ENCODE measurements around the gene CD164. TPM values are rescaled to one million over a fixed set of nuclear protein-coding genes. Genes with fewer than 3 reads are reported as not detected.

CD164 gene
- polyA plus RNA-seq, result 558 TPM
- long read RNA-seq, donor 1, full-length matches to known transcripts, result 147 of 153 reads
- long read RNA-seq, donor 1, partial matches to known transcripts, result 6 of 153 reads
- long read RNA-seq, donor 1, other reads (novel, unspliced or antisense), result 0 of 153 reads
- long read RNA-seq, donor 2, full-length matches to known transcripts, result 303 of 321 reads
- long read RNA-seq, donor 2, partial matches to known transcripts, result 18 of 321 reads
- long read RNA-seq, donor 2, other reads (novel, unspliced or antisense), result 0 of 321 reads
- long read RNA-seq, donor 3, full-length matches to known transcripts, result 391 of 406 reads
- long read RNA-seq, donor 3, partial matches to known transcripts, result 15 of 406 reads
- long read RNA-seq, donor 3, other reads (novel, unspliced or antisense), result 0 of 406 reads
- long read RNA-seq, donor 4, full-length matches to known transcripts, result 40 of 40 reads
- long read RNA-seq, donor 4, partial matches to known transcripts, result 0 of 40 reads
- long read RNA-seq, donor 4, other reads (novel, unspliced or antisense), result 0 of 40 reads
- long read RNA-seq, donor 5, transcript CD164-209 (4 exons, 590 nt), result minor isoform, 9 of 240 reads
- long read RNA-seq, donor 5, transcript CD164-203 (5 exons, 2,936 nt), result minor isoform, 6 of 240 reads
- long read RNA-seq, donor 5, transcript CD164-202 (6 exons, 3,365 nt), result major isoform, 140 of 240 reads
- long read RNA-seq, donor 5, partial matches to known transcripts, result 80 of 240 reads
- long read RNA-seq, donor 5, other reads (novel, unspliced or antisense), result 0 of 240 reads
- long read RNA-seq, donor 6, full-length matches to known transcripts, result 261 of 266 reads
- long read RNA-seq, donor 6, partial matches to known transcripts, result 5 of 266 reads
- long read RNA-seq, donor 6, other reads (novel, unspliced or antisense), result 0 of 266 reads
- long read RNA-seq, donor 7, full-length matches to known transcripts, result 114 of 121 reads
- long read RNA-seq, donor 7, partial matches to known transcripts, result 7 of 121 reads
- long read RNA-seq, donor 7, other reads (novel, unspliced or antisense), result 0 of 121 reads
- long read RNA-seq, donor 8, full-length matches to known transcripts, result 348 of 379 reads
- long read RNA-seq, donor 8, partial matches to known transcripts, result 31 of 379 reads
- long read RNA-seq, donor 8, other reads (novel, unspliced or antisense), result 0 of 379 reads
- long read RNA-seq, donor 9, full-length matches to known transcripts, result 259 of 259 reads
- long read RNA-seq, donor 9, partial matches to known transcripts, result 0 of 259 reads
- long read RNA-seq, donor 9, other reads (novel, unspliced or antisense), result 0 of 259 reads
- long read RNA-seq, donor 10, full-length matches to known transcripts, result 297 of 297 reads
- long read RNA-seq, donor 10, partial matches to known transcripts, result 0 of 297 reads
- long read RNA-seq, donor 10, other reads (novel, unspliced or antisense), result 0 of 297 reads
- long read RNA-seq, donor 11, full-length matches to known transcripts, result 206 of 215 reads
- long read RNA-seq, donor 11, partial matches to known transcripts, result 9 of 215 reads
- long read RNA-seq, donor 11, other reads (novel, unspliced or antisense), result 0 of 215 reads

- peak within 1 kb of the TSS; percentile 92 for H3K4me3 ChIP-seq (ENCODE audit: low read length)
- WGBS (ENCODE audit: insufficient coverage, low lambda C conversion rate), result no CpG with 5 or more reads among the region's 93 CpGs
- H3K27me3 ChIP-seq (ENCODE audit: control insufficient read depth, insufficient read depth, low read length), result no peaks in the 10 kb centered on the region
- peaks cover 18% of the 10 kb centered on the region for H3K36me3 ChIP-seq (ENCODE audit: control insufficient read depth, insufficient read depth, low read length)
- peak within 1 kb of the TSS; percentile 99 for H3K27ac ChIP-seq (ENCODE audit: low read length)
- H3K4me1 ChIP-seq (ENCODE audit: control insufficient read depth, insufficient read depth, low read length), result peaks cover 17% of the 10 kb centered on the region
- H3K9me3 ChIP-seq (ENCODE audit: control insufficient read depth, low read depth, low read length), result no peaks in the 10 kb centered on the region
- DNase-seq, result peak; percentile 94 to 97
Measured at GRCh38 chr6:109381747-109382575, at the start of gene CD164. Gene CD164 (minus strand): TSS chr6:109382467. CDS start chr6:109382378, 89 bp downstream.

- DNase-seq, result no peak
- Histone ChIP-seq H3K27ac (ENCODE audit: low read length) (no peak overlapping the region), H3K4me3 (ENCODE audit: low read length) (no peak overlapping the region), H3K36me3 (ENCODE audit: control insufficient read depth, insufficient read depth, low read length) (no peaks in the 10 kb centered on the region), H3K4me1 (ENCODE audit: control insufficient read depth, insufficient read depth, low read length) (no peaks in the 10 kb centered on the region), H3K27me3 (ENCODE audit: control insufficient read depth, insufficient read depth, low read length) (no peaks in the 10 kb centered on the region), H3K9me3 (ENCODE audit: control insufficient read depth, low read depth, low read length) (no peaks in the 10 kb centered on the region)
- WGBS (ENCODE audit: insufficient coverage, low lambda C conversion rate), result no CpG with 5 or more reads among the region's 3 CpGs
Measured at GRCh38 chr6:109429496-109429895, 47.2 kb upstream of the CD164 start.

- Histone ChIP-seq H3K27me3 (ENCODE audit: control insufficient read depth, insufficient read depth, low read length) (no peaks in the 10 kb centered on the region), H3K4me3 (ENCODE audit: low read length) (no peak overlapping the region), H3K9me3 (ENCODE audit: control insufficient read depth, low read depth, low read length) (no peaks in the 10 kb centered on the region), H3K27ac (ENCODE audit: low read length) (no peak overlapping the region), H3K4me1 (ENCODE audit: control insufficient read depth, insufficient read depth, low read length) (no peaks in the 10 kb centered on the region), H3K36me3 (ENCODE audit: control insufficient read depth, insufficient read depth, low read length) (no peaks in the 10 kb centered on the region)
- no peak for DNase-seq
- 77% methylated on average over 3 of the region's 7 CpGs for WGBS (ENCODE audit: insufficient coverage, low lambda C conversion rate)
Measured at GRCh38 chr6:109428889-109429477, 46.7 kb upstream of the CD164 start.

- no peak for DNase-seq
- H3K27me3 ChIP-seq (ENCODE audit: control insufficient read depth, insufficient read depth, low read length), result no peaks in the 10 kb centered on the region
- H3K9me3 ChIP-seq (ENCODE audit: control insufficient read depth, low read depth, low read length), result no peaks in the 10 kb centered on the region
- H3K36me3 ChIP-seq (ENCODE audit: control insufficient read depth, insufficient read depth, low read length), result no peaks in the 10 kb centered on the region
- H3K4me1 ChIP-seq (ENCODE audit: control insufficient read depth, insufficient read depth, low read length), result no peaks in the 10 kb centered on the region
- no peak overlapping the region for H3K4me3 ChIP-seq (ENCODE audit: low read length)
- H3K27ac ChIP-seq (ENCODE audit: low read length), result no peak overlapping the region
- no CpG with 5 or more reads among the region's 2 CpGs for WGBS (ENCODE audit: insufficient coverage, low lambda C conversion rate)
Measured at GRCh38 chr6:109424946-109425345, 42.7 kb upstream of the CD164 start.

GRCh38 chr6:109421184-109421583, 38.9 kb upstream of the CD164 start:
- Histone ChIP-seq H3K4me3 (ENCODE audit: low read length) (no peak overlapping the region), H3K36me3 (ENCODE audit: control insufficient read depth, insufficient read depth, low read length) (no peaks in the 10 kb centered on the region), H3K27me3 (ENCODE audit: control insufficient read depth, insufficient read depth, low read length) (no peaks in the 10 kb centered on the region), H3K4me1 (ENCODE audit: control insufficient read depth, insufficient read depth, low read length) (no peaks in the 10 kb centered on the region), H3K27ac (ENCODE audit: low read length) (no peak overlapping the region), H3K9me3 (ENCODE audit: control insufficient read depth, low read depth, low read length) (no peaks in the 10 kb centered on the region)
- no peak for DNase-seq
- no CpG with 5 or more reads among the region's 1 CpG for WGBS (ENCODE audit: insufficient coverage, low lambda C conversion rate)

GRCh38 chr6:109420751-109421150, 38.5 kb upstream of the CD164 start:
- no peaks in the 10 kb centered on the region for H3K27me3 ChIP-seq (ENCODE audit: control insufficient read depth, insufficient read depth, low read length)

GRCh38 chr6:109417646-109418045, 35.4 kb upstream of the CD164 start:
- Histone ChIP-seq H3K4me3 (ENCODE audit: low read length) (no peak overlapping the region), H3K4me1 (ENCODE audit: control insufficient read depth, insufficient read depth, low read length) (no peaks in the 10 kb centered on the region), H3K27me3 (ENCODE audit: control insufficient read depth, insufficient read depth, low read length) (no peaks in the 10 kb centered on the region), H3K36me3 (ENCODE audit: control insufficient read depth, insufficient read depth, low read length) (no peaks in the 10 kb centered on the region), H3K27ac (ENCODE audit: low read length) (no peak overlapping the region), H3K9me3 (ENCODE audit: control insufficient read depth, low read depth, low read length) (no peaks in the 10 kb centered on the region)
- 83% methylated on average over 3 of the region's 4 CpGs for WGBS (ENCODE audit: insufficient coverage, low lambda C conversion rate)
- DNase-seq, result no peak

More at GRCh38 chr6:109420751-109421150, 38.5 kb upstream of the CD164 start:
- H3K4me3 ChIP-seq (ENCODE audit: low read length), result no peak overlapping the region
- WGBS (ENCODE audit: insufficient coverage, low lambda C conversion rate), result no CpG with 5 or more reads among the region's 1 CpG
- H3K9me3 ChIP-seq (ENCODE audit: control insufficient read depth, low read depth, low read length), result no peaks in the 10 kb centered on the region
- DNase-seq, result no peak
- no peak overlapping the region for H3K27ac ChIP-seq (ENCODE audit: low read length)
- no peaks in the 10 kb centered on the region for H3K36me3 ChIP-seq (ENCODE audit: control insufficient read depth, insufficient read depth, low read length)
- H3K4me1 ChIP-seq (ENCODE audit: control insufficient read depth, insufficient read depth, low read length), result no peaks in the 10 kb centered on the region

GRCh38 chr6:109411034-109411433, 28.8 kb upstream of the CD164 start:
- no peaks in the 10 kb centered on the region for H3K36me3 ChIP-seq (ENCODE audit: control insufficient read depth, insufficient read depth, low read length)
- DNase-seq, result no peak

GRCh38 chr6:109406196-109406595, 23.9 kb upstream of the CD164 start:
- Histone ChIP-seq H3K27ac (ENCODE audit: low read length) (no peak overlapping the region), H3K4me3 (ENCODE audit: low read length) (no peak overlapping the region), H3K27me3 (ENCODE audit: control insufficient read depth, insufficient read depth, low read length) (no peaks in the 10 kb centered on the region), H3K9me3 (ENCODE audit: control insufficient read depth, low read depth, low read length) (no peaks in the 10 kb centered on the region), H3K36me3 (ENCODE audit: control insufficient read depth, insufficient read depth, low read length) (no peaks in the 10 kb centered on the region), H3K4me1 (ENCODE audit: control insufficient read depth, insufficient read depth, low read length) (no peaks in the 10 kb centered on the region)
- DNase-seq, result no peak
- no CpG with 5 or more reads among the region's 4 CpGs for WGBS (ENCODE audit: insufficient coverage, low lambda C conversion rate)

More at GRCh38 chr6:109411034-109411433, 28.8 kb upstream of the CD164 start:
- WGBS (ENCODE audit: insufficient coverage, low lambda C conversion rate), result no CpG with 5 or more reads among the region's 2 CpGs
- H3K27me3 ChIP-seq (ENCODE audit: control insufficient read depth, insufficient read depth, low read length), result no peaks in the 10 kb centered on the region
- no peaks in the 10 kb centered on the region for H3K4me1 ChIP-seq (ENCODE audit: control insufficient read depth, insufficient read depth, low read length)
- H3K4me3 ChIP-seq (ENCODE audit: low read length), result no peak overlapping the region
- H3K9me3 ChIP-seq (ENCODE audit: control insufficient read depth, low read depth, low read length), result no peaks in the 10 kb centered on the region
- no peak overlapping the region for H3K27ac ChIP-seq (ENCODE audit: low read length)

Data from large intestine (tissue), 12 donors.